H1 (cell line): ENCODE measurements around the gene SLC25A21. TPM values are rescaled to one million over a fixed set of nuclear protein-coding genes. Genes with fewer than 3 reads are reported as not detected.

ENCODE experiments used
- HDAC6 ChIP-seq: IDR thresholded peaks from one replicate; pipeline ENCODE4 v1.7.1; 2012; ENCODE audit warnings: low read depth, mild to moderate bottlenecking, inconsistent platforms, low read length, moderate library complexity
- NRF1 ChIP-seq: IDR thresholded peaks from 2 replicates; pipeline ENCODE4 v1.6.1; 2011; ENCODE audit warnings: mild to moderate bottlenecking, low read depth, low read length, improper control_type of control experiment
- PHF8 ChIP-seq: fragments of 200-600 bp; sonication (generic); conservative IDR thresholded peaks from 2 replicates; pipeline ENCODE4 v1.7.1; 2012; ENCODE audit warnings: low read depth, mild to moderate bottlenecking, inconsistent platforms, low read length, moderate library complexity
- RBBP5 ChIP-seq: IDR thresholded peaks from 2 replicates; pipeline ENCODE4 v1.7.1; 2012; ENCODE audit warnings: low read depth, mild to moderate bottlenecking, inconsistent platforms, low read length, moderate library complexity, borderline replicate concordance
- SUZ12 ChIP-seq: fragments of 200-600 bp; sonication (generic); IDR thresholded peaks from 2 replicates; pipeline ENCODE4 v1.6.1; 2012; ENCODE audit warnings: mild to moderate bottlenecking, inconsistent platforms, low read length, moderate library complexity, mixed read lengths
- polyA plus RNA-seq, 7 experiments: library from polyadenylated mRNA; depleted of rRNA in 3 of 7; stranded (reverse) in 5 of 7; unstranded in 2 of 7; fragments of >200 nt in 5 of 7; fragments of 200-250 nt in 2 of 7; gene quantifications; 1 replicate in 5 of 7; 2 replicates in 1 of 7; 4 replicates in 1 of 7; pipeline versions ENCODE4 v1.2.1 to v1.2.3, GENCODE V29; 2011 to 2013; ENCODE audit warnings: missing spikeins in 2 of 7, mixed read lengths in 2 of 7
- total RNA-seq: library from RNA; stranded (reverse); fragmentation: NEBNext Ultra II Directional; extraction: Animal tissue kit (Norgen Biotek cat#: 25700); gene quantifications from 2 replicates; pipeline ENCODE4 v1.2.1, GENCODE V29; 2021
- TF ChIP-seq, protein P1 (sequence below): fragments of 300-600 bp; sonication (generic); IDR thresholded peaks from 2 replicates; pipeline ENCODE4 v1.7.1; 2012; ENCODE audit warnings: low read length, moderate library complexity, mild to moderate bottlenecking, inconsistent platforms; ENCODE audit not compliant: insufficient replicate concordance

SLC25A21 gene
- total and polyA plus RNA-seq, 2 of the 8 experiments (the other 6 are each of a cell fraction or from before 2014, with no cell fraction given): 6.9 to 15.7 TPM

DNA sequence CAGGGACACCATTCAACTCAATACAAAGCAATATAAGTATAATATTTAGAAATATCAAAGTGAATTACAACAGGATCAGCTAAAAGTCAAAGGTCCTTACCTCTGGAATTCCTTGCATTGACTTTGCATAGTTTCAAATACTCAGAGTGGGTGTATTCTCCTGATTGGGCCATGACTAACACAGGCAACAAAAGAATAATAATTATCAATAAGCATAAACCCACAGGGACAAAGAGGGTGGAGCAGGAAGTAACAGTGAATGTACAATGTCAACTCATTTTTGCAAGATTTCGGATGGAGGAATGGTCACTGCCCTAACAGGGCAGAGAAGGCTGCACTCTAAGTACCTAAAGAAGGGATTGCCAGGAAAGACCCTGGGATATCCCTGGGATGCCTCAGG, 303.3 kb downstream of the SLC25A21 start (continued):
- TF ChIP-seq HDAC6 (no peak), RBBP5 (no peak), SUZ12 (no peak), PHF8 (no peak), NRF1 (no peak)
- TF ChIP-seq, protein P1, sequence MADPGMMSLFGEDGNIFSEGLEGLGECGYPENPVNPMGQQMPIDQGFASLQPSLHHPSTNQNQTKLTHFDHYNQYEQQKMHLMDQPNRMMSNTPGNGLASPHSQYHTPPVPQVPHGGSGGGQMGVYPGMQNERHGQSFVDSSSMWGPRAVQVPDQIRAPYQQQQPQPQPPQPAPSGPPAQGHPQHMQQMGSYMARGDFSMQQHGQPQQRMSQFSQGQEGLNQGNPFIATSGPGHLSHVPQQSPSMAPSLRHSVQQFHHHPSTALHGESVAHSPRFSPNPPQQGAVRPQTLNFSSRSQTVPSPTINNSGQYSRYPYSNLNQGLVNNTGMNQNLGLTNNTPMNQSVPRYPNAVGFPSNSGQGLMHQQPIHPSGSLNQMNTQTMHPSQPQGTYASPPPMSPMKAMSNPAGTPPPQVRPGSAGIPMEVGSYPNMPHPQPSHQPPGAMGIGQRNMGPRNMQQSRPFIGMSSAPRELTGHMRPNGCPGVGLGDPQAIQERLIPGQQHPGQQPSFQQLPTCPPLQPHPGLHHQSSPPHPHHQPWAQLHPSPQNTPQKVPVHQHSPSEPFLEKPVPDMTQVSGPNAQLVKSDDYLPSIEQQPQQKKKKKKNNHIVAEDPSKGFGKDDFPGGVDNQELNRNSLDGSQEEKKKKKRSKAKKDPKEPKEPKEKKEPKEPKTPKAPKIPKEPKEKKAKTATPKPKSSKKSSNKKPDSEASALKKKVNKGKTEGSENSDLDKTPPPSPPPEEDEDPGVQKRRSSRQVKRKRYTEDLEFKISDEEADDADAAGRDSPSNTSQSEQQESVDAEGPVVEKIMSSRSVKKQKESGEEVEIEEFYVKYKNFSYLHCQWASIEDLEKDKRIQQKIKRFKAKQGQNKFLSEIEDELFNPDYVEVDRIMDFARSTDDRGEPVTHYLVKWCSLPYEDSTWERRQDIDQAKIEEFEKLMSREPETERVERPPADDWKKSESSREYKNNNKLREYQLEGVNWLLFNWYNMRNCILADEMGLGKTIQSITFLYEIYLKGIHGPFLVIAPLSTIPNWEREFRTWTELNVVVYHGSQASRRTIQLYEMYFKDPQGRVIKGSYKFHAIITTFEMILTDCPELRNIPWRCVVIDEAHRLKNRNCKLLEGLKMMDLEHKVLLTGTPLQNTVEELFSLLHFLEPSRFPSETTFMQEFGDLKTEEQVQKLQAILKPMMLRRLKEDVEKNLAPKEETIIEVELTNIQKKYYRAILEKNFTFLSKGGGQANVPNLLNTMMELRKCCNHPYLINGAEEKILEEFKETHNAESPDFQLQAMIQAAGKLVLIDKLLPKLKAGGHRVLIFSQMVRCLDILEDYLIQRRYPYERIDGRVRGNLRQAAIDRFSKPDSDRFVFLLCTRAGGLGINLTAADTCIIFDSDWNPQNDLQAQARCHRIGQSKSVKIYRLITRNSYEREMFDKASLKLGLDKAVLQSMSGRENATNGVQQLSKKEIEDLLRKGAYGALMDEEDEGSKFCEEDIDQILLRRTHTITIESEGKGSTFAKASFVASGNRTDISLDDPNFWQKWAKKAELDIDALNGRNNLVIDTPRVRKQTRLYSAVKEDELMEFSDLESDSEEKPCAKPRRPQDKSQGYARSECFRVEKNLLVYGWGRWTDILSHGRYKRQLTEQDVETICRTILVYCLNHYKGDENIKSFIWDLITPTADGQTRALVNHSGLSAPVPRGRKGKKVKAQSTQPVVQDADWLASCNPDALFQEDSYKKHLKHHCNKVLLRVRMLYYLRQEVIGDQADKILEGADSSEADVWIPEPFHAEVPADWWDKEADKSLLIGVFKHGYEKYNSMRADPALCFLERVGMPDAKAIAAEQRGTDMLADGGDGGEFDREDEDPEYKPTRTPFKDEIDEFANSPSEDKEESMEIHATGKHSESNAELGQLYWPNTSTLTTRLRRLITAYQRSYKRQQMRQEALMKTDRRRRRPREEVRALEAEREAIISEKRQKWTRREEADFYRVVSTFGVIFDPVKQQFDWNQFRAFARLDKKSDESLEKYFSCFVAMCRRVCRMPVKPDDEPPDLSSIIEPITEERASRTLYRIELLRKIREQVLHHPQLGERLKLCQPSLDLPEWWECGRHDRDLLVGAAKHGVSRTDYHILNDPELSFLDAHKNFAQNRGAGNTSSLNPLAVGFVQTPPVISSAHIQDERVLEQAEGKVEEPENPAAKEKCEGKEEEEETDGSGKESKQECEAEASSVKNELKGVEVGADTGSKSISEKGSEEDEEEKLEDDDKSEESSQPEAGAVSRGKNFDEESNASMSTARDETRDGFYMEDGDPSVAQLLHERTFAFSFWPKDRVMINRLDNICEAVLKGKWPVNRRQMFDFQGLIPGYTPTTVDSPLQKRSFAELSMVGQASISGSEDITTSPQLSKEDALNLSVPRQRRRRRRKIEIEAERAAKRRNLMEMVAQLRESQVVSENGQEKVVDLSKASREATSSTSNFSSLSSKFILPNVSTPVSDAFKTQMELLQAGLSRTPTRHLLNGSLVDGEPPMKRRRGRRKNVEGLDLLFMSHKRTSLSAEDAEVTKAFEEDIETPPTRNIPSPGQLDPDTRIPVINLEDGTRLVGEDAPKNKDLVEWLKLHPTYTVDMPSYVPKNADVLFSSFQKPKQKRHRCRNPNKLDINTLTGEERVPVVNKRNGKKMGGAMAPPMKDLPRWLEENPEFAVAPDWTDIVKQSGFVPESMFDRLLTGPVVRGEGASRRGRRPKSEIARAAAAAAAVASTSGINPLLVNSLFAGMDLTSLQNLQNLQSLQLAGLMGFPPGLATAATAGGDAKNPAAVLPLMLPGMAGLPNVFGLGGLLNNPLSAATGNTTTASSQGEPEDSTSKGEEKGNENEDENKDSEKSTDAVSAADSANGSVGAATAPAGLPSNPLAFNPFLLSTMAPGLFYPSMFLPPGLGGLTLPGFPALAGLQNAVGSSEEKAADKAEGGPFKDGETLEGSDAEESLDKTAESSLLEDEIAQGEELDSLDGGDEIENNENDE: no peak
